Neutrophil (primary cell): ENCODE data around the gene SMLR1.

Experiments
- H3K27ac ChIP-seq: fragments of 200-600 bp; sonication (generic); 2 replicates; pipeline ENCODE4 v1.5.1; 2016; ENCODE audit warnings: mild to moderate bottlenecking, moderate library complexity
- H3K27me3 ChIP-seq: fragments of 200-600 bp; sonication (generic); 2 replicates; pipeline ENCODE4 v1.6.0; 2016; ENCODE audit warnings: mild to moderate bottlenecking
- H3K36me3 ChIP-seq: fragments of 200-600 bp; sonication (generic); 2 replicates; pipeline ENCODE4 v1.5.1; 2017
- H3K4me1 ChIP-seq, 2 experiments: fragments of 200-600 bp in 1 of 2; sonication (generic) in 1 of 2; 1 replicate in 1 of 2; 2 replicates in 1 of 2; pipeline versions ENCODE4 v1.5.1 to v1.6.1; 2013 to 2016; ENCODE audit warnings: low read depth in 1 of 2, low read length in 1 of 2, mild to moderate bottlenecking in 1 of 2, moderate library complexity in 1 of 2; ENCODE audit not compliant: control insufficient read depth in 1 of 2, insufficient read depth in 1 of 2
- H3K4me3 ChIP-seq, 2 experiments: fragments of 200-600 bp in 1 of 2; sonication (generic) in 1 of 2; 1 replicate in 1 of 2; 2 replicates in 1 of 2; pipeline ENCODE4 v1.5.1; 2013 to 2016; ENCODE audit warnings: low read depth in 1 of 2, low read length in 1 of 2, mild to moderate bottlenecking in 1 of 2, moderate library complexity in 1 of 2
- H3K9me3 ChIP-seq: fragments of 200-600 bp; sonication (generic); 2 replicates; pipeline ENCODE4 v1.5.1; 2016
- CTCF ChIP-seq: fragments of 200-600 bp; sonication (generic); IDR thresholded peaks from 2 replicates; pipeline ENCODE4 v1.5.1; 2016; ENCODE audit warnings: antibody characterized with exemption

SMLR1 gene

DNA sequence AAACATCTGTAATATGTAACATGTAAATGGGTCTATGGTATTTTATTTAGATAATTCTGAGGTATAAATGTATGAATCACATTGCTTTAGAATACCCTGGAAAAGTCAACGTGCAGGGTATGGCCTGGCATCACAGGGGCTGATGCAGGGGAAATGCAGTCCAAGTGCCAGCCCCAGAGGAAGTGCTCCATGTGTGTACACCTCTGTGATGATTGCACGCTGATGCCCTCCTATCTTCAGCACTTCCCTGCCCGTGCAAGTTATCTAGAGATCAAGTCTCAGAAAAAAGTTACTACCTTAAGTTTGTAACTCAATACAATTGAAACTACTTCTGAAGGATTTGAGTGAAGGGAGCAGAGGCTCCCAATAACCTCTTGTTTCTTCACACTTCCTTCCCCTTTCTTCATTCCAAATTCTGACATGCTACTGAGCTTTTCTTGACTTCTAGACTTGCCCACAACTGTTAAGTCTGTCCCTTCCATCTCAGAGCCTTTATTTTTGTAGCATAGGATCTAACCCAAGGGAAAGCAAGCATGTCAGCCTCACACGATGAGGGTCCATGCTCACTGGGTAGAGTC lies 2.2 kb downstream of the SMLR1 start:
- no peak for TF ChIP-seq CTCF
- Histone ChIP-seq H3K4me3 (no peak overlapping the region), H3K27me3 (no peaks in the 10 kb centered on the region), H3K9me3 (no peaks in the 10 kb centered on the region), H3K27ac (no peak overlapping the region), H3K4me1 (no peaks in the 10 kb centered on the region), H3K36me3 (no peaks in the 10 kb centered on the region)

DNA sequence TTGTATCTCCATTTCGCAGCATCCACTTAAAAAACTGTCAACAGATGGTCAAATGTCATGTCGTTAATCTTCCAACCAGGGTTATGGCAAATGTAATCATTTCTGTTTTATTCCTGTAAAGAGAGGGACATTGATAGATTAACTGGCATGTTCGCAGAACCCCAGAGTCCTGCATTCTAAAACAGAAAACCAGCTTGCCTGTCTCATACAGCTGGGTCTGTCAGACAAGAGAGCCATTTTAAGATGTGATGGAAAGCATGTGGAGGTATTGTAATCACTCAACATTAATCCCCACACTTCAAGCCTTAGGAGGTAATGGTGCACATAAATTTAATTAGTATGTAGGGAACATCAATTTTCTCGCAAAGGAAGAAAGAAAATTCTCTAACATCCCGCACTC lies 4.4 kb downstream of the SMLR1 start:
- TF ChIP-seq CTCF = no peak
- Histone ChIP-seq H3K4me3 (no peak overlapping the region), H3K4me1 (no peaks in the 10 kb centered on the region), H3K36me3 (no peaks in the 10 kb centered on the region), H3K27ac (no peak overlapping the region), H3K27me3 (no peaks in the 10 kb centered on the region), H3K9me3 (no peaks in the 10 kb centered on the region)

DNA sequence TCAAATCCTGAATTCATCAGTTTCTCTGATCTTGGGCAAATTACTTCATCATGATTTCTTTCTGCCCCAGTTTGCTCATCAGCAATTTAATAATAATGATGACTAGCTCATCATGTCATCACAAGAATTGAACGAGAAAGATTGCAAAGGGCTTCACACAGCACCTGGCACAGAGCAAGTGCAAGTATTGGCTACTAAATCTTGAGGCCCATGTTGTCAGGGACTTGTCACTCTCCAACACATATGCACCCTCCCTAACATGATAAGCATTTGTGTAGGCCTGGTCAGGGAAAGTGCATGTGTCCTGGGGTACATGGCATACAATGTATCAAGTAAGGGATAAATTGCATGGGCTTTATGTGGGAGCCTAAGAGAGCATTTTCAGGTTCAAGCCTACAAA lies 6.4 kb downstream of the SMLR1 start:
- no peak for TF ChIP-seq CTCF
- H3K27me3 ChIP-seq = no peaks in the 10 kb centered on the region
- no peaks in the 10 kb centered on the region for H3K9me3 ChIP-seq
- H3K4me1 ChIP-seq = no peaks in the 10 kb centered on the region
- H3K4me3 ChIP-seq = no peak overlapping the region
- no peak overlapping the region for H3K27ac ChIP-seq
- H3K36me3 ChIP-seq = no peaks in the 10 kb centered on the region

- Histone ChIP-seq H3K27me3 (no peaks in the 10 kb centered on the region), H3K27ac (no peak overlapping the region), H3K9me3 (no peaks in the 10 kb centered on the region), H3K36me3 (no peaks in the 10 kb centered on the region), H3K4me3 (no peak overlapping the region), H3K4me1 (no peaks in the 10 kb centered on the region)
- no peak for TF ChIP-seq CTCF
These were observed 7.5 kb downstream of the SMLR1 start for GRCh38 chr6:130834482-130835251.

DNA sequence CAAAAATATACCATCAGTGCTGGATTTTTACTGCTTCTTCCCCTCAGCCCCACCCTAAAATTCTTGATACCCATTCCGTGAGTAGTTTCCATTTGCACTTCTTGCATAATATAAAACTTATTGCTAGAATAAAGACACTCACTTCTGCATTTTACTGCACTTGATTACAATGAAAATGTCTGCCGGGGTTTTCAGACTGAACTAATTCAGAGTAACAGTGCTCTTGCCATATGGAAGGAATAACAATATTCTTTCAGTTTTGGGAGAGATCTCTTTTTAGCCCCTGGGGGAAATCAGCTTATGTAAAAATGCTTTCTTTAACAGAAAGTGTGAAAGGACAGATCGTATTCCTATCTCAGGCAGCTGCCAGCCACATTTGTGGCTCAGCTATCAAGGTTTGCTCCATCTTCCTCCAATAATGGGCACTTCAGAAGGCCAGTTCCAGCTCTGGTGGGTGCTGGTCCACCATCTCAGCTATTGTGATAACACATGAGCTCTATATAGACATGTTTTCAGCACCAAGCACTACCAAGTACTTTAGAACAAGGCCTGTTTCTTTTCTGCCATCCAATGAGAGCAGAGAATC lies 8.9 kb downstream of the SMLR1 start:
- TF ChIP-seq CTCF = no peak
- no peaks in the 10 kb centered on the region for H3K36me3 ChIP-seq
- H3K4me1 ChIP-seq = no peaks in the 10 kb centered on the region
- H3K27ac ChIP-seq = no peak overlapping the region
- H3K4me3 ChIP-seq = no peak overlapping the region
- H3K9me3 ChIP-seq = no peaks in the 10 kb centered on the region
- no peaks in the 10 kb centered on the region for H3K27me3 ChIP-seq
